K562 (cell line): ENCODE results near the gene GCSH. TPM values are rescaled to one million over a fixed set of nuclear protein-coding genes. Genes with fewer than 3 reads are reported as not detected.
A peak's percentile ranks its signal among the peaks of the same experiment; 100 is the strongest.

Experiments used
- CBX3 ChIP-seq, 2 experiments: IDR thresholded peaks; 1 replicate in 1 of 2; 2 replicates in 1 of 2; pipeline ENCODE4 v1.6.1; 2012; ENCODE audit warnings: inconsistent platforms in 2 of 2, low read length in 2 of 2, borderline replicate concordance in 1 of 2, control low read depth in 1 of 2
- DLX4 ChIP-seq: fragments of 250-450 bp; sonication (Bioruptor Pico); IDR thresholded peaks from 2 replicates; pipeline ENCODE4 v1.6.1; 2021; ENCODE audit warnings: mild to moderate bottlenecking
- E2F4 ChIP-seq: sonication (generic); formaldehyde crosslinking; IDR thresholded peaks from 2 replicates; pipeline ENCODE4 v1.8.0; 2022; ENCODE audit warnings: mild to moderate bottlenecking, low read depth, missing genetic modification reagents
- FOXJ2 ChIP-seq: fragments of 200-800 bp; sonication (Bioruptor generic); IDR thresholded peaks from 2 replicates; pipeline ENCODE4 v1.6.1; 2016; ENCODE audit warnings: missing genetic modification characterization, missing compliant biosample characterization
- MLX ChIP-seq, 2 experiments: fragments of 450-650 bp in 1 of 2; sonication (generic) in 1 of 2; formaldehyde crosslinking; conservative IDR thresholded peaks; 2 replicates each; pipeline versions ENCODE4 v1.4.0 to v1.8.1; 2020 to 2022; ENCODE audit warnings: mild to moderate bottlenecking in 1 of 2, missing genetic modification reagents in 1 of 2
- NELFE ChIP-seq: IDR thresholded peaks from 2 replicates; pipeline ENCODE4 v1.6.1; 2011; ENCODE audit warnings: mild to moderate bottlenecking; ENCODE audit not compliant: insufficient read depth, insufficient read length
- PHB2 ChIP-seq: fragments of 450-650 bp; IDR thresholded peaks from 2 replicates; pipeline ENCODE4 v1.6.1; 2017; ENCODE audit warnings: low read depth
- POU5F1 ChIP-seq: fragments of 150-350 bp; IDR thresholded peaks from 2 replicates; pipeline ENCODE4 v1.6.1; 2014; ENCODE audit warnings: borderline replicate concordance, low read length, low read depth, mild to moderate bottlenecking; ENCODE audit not compliant: partially characterized antibody
- RCOR1 ChIP-seq, 2 experiments: IDR thresholded peaks; 2 replicates each; pipeline ENCODE4 v1.6.1; 2012; ENCODE audit warnings: low read depth in 2 of 2, low read length in 2 of 2, borderline replicate concordance in 1 of 2, improper control_type of control experiment in 1 of 2
- RUNX1 ChIP-seq: sonication (generic); IDR thresholded peaks from 2 replicates; pipeline ENCODE4 v1.6.1; 2016; ENCODE audit warnings: antibody characterized with exemption, low read depth
- SP2 ChIP-seq: IDR thresholded peaks from 2 replicates; pipeline ENCODE4 v1.6.1; 2011; ENCODE audit warnings: mild to moderate bottlenecking, low read depth, low read length, moderate library complexity; ENCODE audit not compliant: poor library complexity, severe bottlenecking; ENCODE audit errors: extremely low read depth
- ZFP36 ChIP-seq: fragments of 150-350 bp; IDR thresholded peaks from 2 replicates; pipeline ENCODE4 v1.6.1; 2018; ENCODE audit warnings: low read length, low read depth; ENCODE audit not compliant: partially characterized antibody
- ZNF384 ChIP-seq: IDR thresholded peaks from 2 replicates; pipeline ENCODE4 v1.6.1; 2012; ENCODE audit warnings: low read depth, low read length, improper control_type of control experiment
- polyA plus RNA-seq, 8 experiments: library from polyadenylated mRNA; depleted of rRNA in 4 of 8; stranded (reverse) in 5 of 8; unstranded in 3 of 8; fragments of >200 nt; fragmentation: Nextera tagmentation in 2 of 8; fragmentation: Illumina TruSeq in 1 of 8; extraction: Ambion mirVana in 2 of 8; extraction: Trizol in 1 of 8; gene quantifications; 2 replicates each; pipeline versions ENCODE4 v1.2.1 to v1.2.3, GENCODE V29; 2011 to 2014; ENCODE audit warnings: inconsistent platforms in 1 of 8, missing spikeins in 1 of 8
- total RNA-seq, 7 experiments: library from RNA; depleted of rRNA in 6 of 7; stranded (reverse); fragments of >200 nt in 6 of 7; fragmentation: Illumina TruSeq in 2 of 7; extraction: Trizol in 2 of 7; gene quantifications; 2 replicates each; pipeline versions ENCODE4 v1.2.1 to v1.2.3, GENCODE V29; 2011 to 2021; ENCODE audit warnings: low replicate concordance in 1 of 7

Gene GCSH
- total and polyA plus RNA-seq, 9 of the 15 experiments (the other 6 are each of a cell fraction or from before 2014, with no cell fraction given), result 35.0 to 121 (median 89.0) TPM

- TF ChIP-seq SP2 (no peak), DLX4 (no peak), ZFP36 (no peak), E2F4 (CRISPR knock-in tag) (no peak), ZNF384 (no peak), RUNX1 (no peak), PHB2 (no peak), NELFE (no peak), MLX (CRISPR knock-in tag; conservative IDR thresholded peaks at IDR 0.05) (no peak), POU5F1 (no peak), FOXJ2 (no peak), CBX3 (IDR thresholded peaks at IDR 0.05; ENCODE audit: borderline replicate concordance in 1 of 2, low read length in 2 of 2) (no peak), RCOR1 (IDR thresholded peaks at IDR 0.05; ENCODE audit: borderline replicate concordance in 1 of 2, low read depth in 2 of 2, low read length in 2 of 2) (peak in 1 of 2 experiments; percentile 62; a peak in 1 of 4 replicates)
These were observed 1.0 kb upstream of the GCSH start (continued) for GRCh38 chr16:81097230-81097629.
